K562 (cell line): ENCODE measurements around the gene ECI1. TPM values are rescaled to one million over a fixed set of nuclear protein-coding genes. Genes with fewer than 3 reads are reported as not detected.

ENCODE experiments used
- SUPT5H ChIP-seq: fragments of 450-650 bp; IDR thresholded peaks from 2 replicates; pipeline ENCODE4 v1.6.1; 2016
- ZNF830 ChIP-seq: fragments of 250-450 bp; sonication (Bioruptor Pico); IDR thresholded peaks from 2 replicates; pipeline ENCODE4 v1.5.0; 2021; ENCODE audit warnings: mild to moderate bottlenecking
- polyA plus RNA-seq, 8 experiments: library from polyadenylated mRNA; depleted of rRNA in 4 of 8; stranded (reverse) in 5 of 8; unstranded in 3 of 8; fragments of >200 nt; fragmentation: Nextera tagmentation in 2 of 8; fragmentation: Illumina TruSeq in 1 of 8; extraction: Ambion mirVana in 2 of 8; extraction: Trizol in 1 of 8; gene quantifications; 2 replicates each; pipeline versions ENCODE4 v1.2.1 to v1.2.3, GENCODE V29; 2011 to 2014; ENCODE audit warnings: inconsistent platforms in 1 of 8, missing spikeins in 1 of 8
- total RNA-seq, 7 experiments: library from RNA; depleted of rRNA in 6 of 7; stranded (reverse); fragments of >200 nt in 6 of 7; fragmentation: Illumina TruSeq in 2 of 7; extraction: Trizol in 2 of 7; gene quantifications; 2 replicates each; pipeline versions ENCODE4 v1.2.1 to v1.2.3, GENCODE V29; 2011 to 2021; ENCODE audit warnings: low replicate concordance in 1 of 7
- TF ChIP-seq, protein P1 (sequence below): fragments of 200-800 bp; sonication (Bioruptor generic); IDR thresholded peaks from 2 replicates; pipeline ENCODE4 v1.6.1; 2016; ENCODE audit warnings: missing genetic modification characterization, missing compliant biosample characterization

The ECI1 gene
- total and polyA plus RNA-seq, 9 of the 15 experiments (the other 6 are each of a cell fraction or from before 2014, with no cell fraction given): 4.7 to 189 (median 54.0) TPM

GRCh38 chr16:2233046-2233775, 18.2 kb downstream of the ECI1 start (continued):
- TF ChIP-seq, protein P1, sequence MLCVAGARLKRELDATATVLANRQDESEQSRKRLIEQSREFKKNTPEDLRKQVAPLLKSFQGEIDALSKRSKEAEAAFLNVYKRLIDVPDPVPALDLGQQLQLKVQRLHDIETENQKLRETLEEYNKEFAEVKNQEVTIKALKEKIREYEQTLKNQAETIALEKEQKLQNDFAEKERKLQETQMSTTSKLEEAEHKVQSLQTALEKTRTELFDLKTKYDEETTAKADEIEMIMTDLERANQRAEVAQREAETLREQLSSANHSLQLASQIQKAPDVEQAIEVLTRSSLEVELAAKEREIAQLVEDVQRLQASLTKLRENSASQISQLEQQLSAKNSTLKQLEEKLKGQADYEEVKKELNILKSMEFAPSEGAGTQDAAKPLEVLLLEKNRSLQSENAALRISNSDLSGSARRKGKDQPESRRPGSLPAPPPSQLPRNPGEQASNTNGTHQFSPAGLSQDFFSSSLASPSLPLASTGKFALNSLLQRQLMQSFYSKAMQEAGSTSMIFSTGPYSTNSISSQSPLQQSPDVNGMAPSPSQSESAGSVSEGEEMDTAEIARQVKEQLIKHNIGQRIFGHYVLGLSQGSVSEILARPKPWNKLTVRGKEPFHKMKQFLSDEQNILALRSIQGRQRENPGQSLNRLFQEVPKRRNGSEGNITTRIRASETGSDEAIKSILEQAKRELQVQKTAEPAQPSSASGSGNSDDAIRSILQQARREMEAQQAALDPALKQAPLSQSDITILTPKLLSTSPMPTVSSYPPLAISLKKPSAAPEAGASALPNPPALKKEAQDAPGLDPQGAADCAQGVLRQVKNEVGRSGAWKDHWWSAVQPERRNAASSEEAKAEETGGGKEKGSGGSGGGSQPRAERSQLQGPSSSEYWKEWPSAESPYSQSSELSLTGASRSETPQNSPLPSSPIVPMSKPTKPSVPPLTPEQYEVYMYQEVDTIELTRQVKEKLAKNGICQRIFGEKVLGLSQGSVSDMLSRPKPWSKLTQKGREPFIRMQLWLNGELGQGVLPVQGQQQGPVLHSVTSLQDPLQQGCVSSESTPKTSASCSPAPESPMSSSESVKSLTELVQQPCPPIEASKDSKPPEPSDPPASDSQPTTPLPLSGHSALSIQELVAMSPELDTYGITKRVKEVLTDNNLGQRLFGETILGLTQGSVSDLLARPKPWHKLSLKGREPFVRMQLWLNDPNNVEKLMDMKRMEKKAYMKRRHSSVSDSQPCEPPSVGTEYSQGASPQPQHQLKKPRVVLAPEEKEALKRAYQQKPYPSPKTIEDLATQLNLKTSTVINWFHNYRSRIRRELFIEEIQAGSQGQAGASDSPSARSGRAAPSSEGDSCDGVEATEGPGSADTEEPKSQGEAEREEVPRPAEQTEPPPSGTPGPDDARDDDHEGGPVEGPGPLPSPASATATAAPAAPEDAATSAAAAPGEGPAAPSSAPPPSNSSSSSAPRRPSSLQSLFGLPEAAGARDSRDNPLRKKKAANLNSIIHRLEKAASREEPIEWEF (CRISPR knock-in tag): no peak
- TF ChIP-seq ZNF830 (CRISPR knock-in tag) (no peak), SUPT5H (0 out of 2 replicates have a peak, but pooled peaks have one; percentile 16)
